ENCODE results near the gene CENPU. TPM values are rescaled to one million over a fixed set of nuclear protein-coding genes. Genes with fewer than 3 reads are reported as not detected.

Gene CENPU
- total and polyA plus RNA-seq, 2 experiments from 2014 or later: 88.3 to 186 TPM

DNA sequence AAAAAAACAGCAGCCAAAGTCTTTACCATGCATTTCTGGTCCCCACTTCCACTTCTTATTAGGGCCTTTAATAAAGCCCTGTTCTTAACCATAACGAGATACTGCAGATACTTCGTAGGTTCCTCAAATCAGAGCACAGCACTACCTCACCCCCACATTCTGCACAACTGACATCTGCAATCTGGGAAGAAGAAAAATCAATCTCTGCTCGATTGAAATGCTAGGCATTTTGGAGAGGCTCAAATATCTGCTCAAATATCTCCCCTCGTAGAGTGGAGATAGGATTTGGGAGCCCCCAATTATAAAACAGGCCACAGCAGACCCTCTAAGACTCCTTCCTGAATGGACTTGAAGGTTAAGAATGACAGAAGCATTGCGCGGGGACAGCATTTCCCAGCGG, 40.3 kb upstream of the CENPU start:
- ATAC-seq (no peak), DNase-seq (ENCODE audit: low spot score) (no peak)
- H3K4me1 Mint-ChIP-seq: no peaks in the 10 kb centered on the region
- no peaks in the 10 kb centered on the region for H3K9me2 ChIP-seq (ENCODE audit: insufficient read depth)
- peaks cover under 1% of the 10 kb centered on the region; the same call in 1 of the 2 replicates for H3K36me3 ChIP-seq (ENCODE audit: insufficient read depth)
- H3K36me3 Mint-ChIP-seq (ENCODE audit: low read depth): peaks cover under 1% of the 10 kb centered on the region; the same call in 2 of the 3 replicates
- TF ChIP-seq POLR2AphosphoS5 (IDR thresholded peaks at IDR 0.05; ENCODE audit: low read depth): no peak
- TF ChIP-seq, protein P1, sequence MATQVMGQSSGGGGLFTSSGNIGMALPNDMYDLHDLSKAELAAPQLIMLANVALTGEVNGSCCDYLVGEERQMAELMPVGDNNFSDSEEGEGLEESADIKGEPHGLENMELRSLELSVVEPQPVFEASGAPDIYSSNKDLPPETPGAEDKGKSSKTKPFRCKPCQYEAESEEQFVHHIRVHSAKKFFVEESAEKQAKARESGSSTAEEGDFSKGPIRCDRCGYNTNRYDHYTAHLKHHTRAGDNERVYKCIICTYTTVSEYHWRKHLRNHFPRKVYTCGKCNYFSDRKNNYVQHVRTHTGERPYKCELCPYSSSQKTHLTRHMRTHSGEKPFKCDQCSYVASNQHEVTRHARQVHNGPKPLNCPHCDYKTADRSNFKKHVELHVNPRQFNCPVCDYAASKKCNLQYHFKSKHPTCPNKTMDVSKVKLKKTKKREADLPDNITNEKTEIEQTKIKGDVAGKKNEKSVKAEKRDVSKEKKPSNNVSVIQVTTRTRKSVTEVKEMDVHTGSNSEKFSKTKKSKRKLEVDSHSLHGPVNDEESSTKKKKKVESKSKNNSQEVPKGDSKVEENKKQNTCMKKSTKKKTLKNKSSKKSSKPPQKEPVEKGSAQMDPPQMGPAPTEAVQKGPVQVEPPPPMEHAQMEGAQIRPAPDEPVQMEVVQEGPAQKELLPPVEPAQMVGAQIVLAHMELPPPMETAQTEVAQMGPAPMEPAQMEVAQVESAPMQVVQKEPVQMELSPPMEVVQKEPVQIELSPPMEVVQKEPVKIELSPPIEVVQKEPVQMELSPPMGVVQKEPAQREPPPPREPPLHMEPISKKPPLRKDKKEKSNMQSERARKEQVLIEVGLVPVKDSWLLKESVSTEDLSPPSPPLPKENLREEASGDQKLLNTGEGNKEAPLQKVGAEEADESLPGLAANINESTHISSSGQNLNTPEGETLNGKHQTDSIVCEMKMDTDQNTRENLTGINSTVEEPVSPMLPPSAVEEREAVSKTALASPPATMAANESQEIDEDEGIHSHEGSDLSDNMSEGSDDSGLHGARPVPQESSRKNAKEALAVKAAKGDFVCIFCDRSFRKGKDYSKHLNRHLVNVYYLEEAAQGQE (IDR thresholded peaks at IDR 0.05; ENCODE audit: unreplicated experiment): no peak
- no peak for TF ChIP-seq CREB1 (CRISPR knock-in tag; IDR thresholded peaks at IDR 0.05; ENCODE audit: low read depth)
- TF ChIP-seq ZNF114 (CRISPR knock-in tag; IDR thresholded peaks at IDR 0.05): no peak
- no peak for TF ChIP-seq EZH2 (IDR thresholded peaks at IDR 0.05; ENCODE audit: low read depth, unreplicated experiment)
- H4K20me1 ChIP-seq (replicated peaks; ENCODE audit: insufficient read depth): no peaks in the 10 kb centered on the region
- H2AFZ ChIP-seq: no peak overlapping the region
- H3K27ac ChIP-seq (ENCODE audit: low read depth): no peak overlapping the region
- no peaks in the 10 kb centered on the region for H3K27me3 ChIP-seq (ENCODE audit: insufficient read depth)
- no peaks in the 10 kb centered on the region for H3F3A ChIP-seq (replicated peaks; ENCODE audit: low read depth)
- no peaks in the 10 kb centered on the region for H3K4me1 ChIP-seq (ENCODE audit: insufficient read depth)
- no peak overlapping the region for H3K27ac Mint-ChIP-seq
- H3K4me2 ChIP-seq: no peak overlapping the region
- no peak overlapping the region for H3K4me3 Mint-ChIP-seq
- H3K79me2 ChIP-seq (replicated peaks; ENCODE audit: insufficient read depth): no peaks in the 10 kb centered on the region
- peaks cover 1% of the 10 kb centered on the region for H3K27me3 Mint-ChIP-seq (ENCODE audit: insufficient read depth, low read depth, poor library complexity)
- H3K9me3 Mint-ChIP-seq: peaks cover 2% of the 10 kb centered on the region
- H3K4me3 ChIP-seq: no peak overlapping the region

DNA sequence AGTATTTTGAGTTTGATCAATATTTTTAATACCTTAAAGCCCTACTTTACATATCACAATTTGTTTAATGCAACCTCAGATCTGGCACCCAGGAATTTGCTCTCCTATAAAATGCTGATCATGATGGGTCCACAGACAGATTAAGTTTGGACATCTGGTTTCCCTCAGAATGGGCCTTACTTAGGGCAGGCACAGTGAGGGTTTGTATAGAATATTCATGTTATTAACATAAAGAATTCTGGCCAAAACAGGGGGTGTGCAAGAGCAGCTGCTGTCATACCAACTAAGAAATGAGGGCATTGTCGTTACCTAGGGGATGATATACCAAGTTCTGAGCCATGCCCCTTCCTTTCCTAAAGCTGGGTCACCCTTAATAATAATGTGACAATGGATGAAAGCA, 37.5 kb upstream of the CENPU start:
- Histone ChIP-seq H3K4me3 (no peak overlapping the region), H3F3A (replicated peaks; ENCODE audit: low read depth) (no peaks in the 10 kb centered on the region), H3K36me3 (ENCODE audit: insufficient read depth) (no peaks in the 10 kb centered on the region), H3K4me1 (ENCODE audit: insufficient read depth) (no peaks in the 10 kb centered on the region), H4K20me1 (replicated peaks; ENCODE audit: insufficient read depth) (no peaks in the 10 kb centered on the region), H3K79me2 (replicated peaks; ENCODE audit: insufficient read depth) (no peaks in the 10 kb centered on the region), H2AFZ (no peak overlapping the region), H3K27ac (ENCODE audit: low read depth) (no peak overlapping the region), H3K4me2 (no peak overlapping the region), H3K9me2 (ENCODE audit: insufficient read depth) (no peaks in the 10 kb centered on the region), H3K27me3 (ENCODE audit: insufficient read depth) (no peaks in the 10 kb centered on the region)
- Mint-ChIP-seq H3K9me3 (no peaks in the 10 kb centered on the region), H3K4me1 (no peaks in the 10 kb centered on the region), H3K4me3 (no peak overlapping the region), H3K36me3 (ENCODE audit: low read depth) (no peaks in the 10 kb centered on the region), H3K27ac (no peak overlapping the region), H3K27me3 (ENCODE audit: insufficient read depth, low read depth, poor library complexity) (no peaks in the 10 kb centered on the region)
- DNase-seq (ENCODE audit: low spot score) (no peak), ATAC-seq (no peak)
- TF ChIP-seq CREB1 (CRISPR knock-in tag; IDR thresholded peaks at IDR 0.05; ENCODE audit: low read depth): no peak
- no peak for TF ChIP-seq ZNF331 (CRISPR knock-in tag; IDR thresholded peaks at IDR 0.05; ENCODE audit: low read depth)
- no peak for TF ChIP-seq STAT1 (IDR thresholded peaks at IDR 0.05; ENCODE audit: unreplicated experiment)
- TF ChIP-seq, protein P1 (IDR thresholded peaks at IDR 0.05; ENCODE audit: unreplicated experiment): no peak
- TF ChIP-seq EZH2 (IDR thresholded peaks at IDR 0.05; ENCODE audit: low read depth, unreplicated experiment): no peak
- TF ChIP-seq EZH2phosphoT487 (IDR thresholded peaks at IDR 0.05; ENCODE audit: unreplicated experiment): no peak
- TF ChIP-seq POLR2AphosphoS5 (IDR thresholded peaks at IDR 0.05; ENCODE audit: low read depth): no peak
- TF ChIP-seq ZNF114 (CRISPR knock-in tag; IDR thresholded peaks at IDR 0.05): no peak
- TF ChIP-seq NANOG (IDR thresholded peaks at IDR 0.05; ENCODE audit: borderline replicate concordance): no peak
- TF ChIP-seq, protein P2, sequence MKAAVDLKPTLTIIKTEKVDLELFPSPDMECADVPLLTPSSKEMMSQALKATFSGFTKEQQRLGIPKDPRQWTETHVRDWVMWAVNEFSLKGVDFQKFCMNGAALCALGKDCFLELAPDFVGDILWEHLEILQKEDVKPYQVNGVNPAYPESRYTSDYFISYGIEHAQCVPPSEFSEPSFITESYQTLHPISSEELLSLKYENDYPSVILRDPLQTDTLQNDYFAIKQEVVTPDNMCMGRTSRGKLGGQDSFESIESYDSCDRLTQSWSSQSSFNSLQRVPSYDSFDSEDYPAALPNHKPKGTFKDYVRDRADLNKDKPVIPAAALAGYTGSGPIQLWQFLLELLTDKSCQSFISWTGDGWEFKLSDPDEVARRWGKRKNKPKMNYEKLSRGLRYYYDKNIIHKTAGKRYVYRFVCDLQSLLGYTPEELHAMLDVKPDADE (IDR thresholded peaks at IDR 0.05): no peak
- TF ChIP-seq, protein P3, sequence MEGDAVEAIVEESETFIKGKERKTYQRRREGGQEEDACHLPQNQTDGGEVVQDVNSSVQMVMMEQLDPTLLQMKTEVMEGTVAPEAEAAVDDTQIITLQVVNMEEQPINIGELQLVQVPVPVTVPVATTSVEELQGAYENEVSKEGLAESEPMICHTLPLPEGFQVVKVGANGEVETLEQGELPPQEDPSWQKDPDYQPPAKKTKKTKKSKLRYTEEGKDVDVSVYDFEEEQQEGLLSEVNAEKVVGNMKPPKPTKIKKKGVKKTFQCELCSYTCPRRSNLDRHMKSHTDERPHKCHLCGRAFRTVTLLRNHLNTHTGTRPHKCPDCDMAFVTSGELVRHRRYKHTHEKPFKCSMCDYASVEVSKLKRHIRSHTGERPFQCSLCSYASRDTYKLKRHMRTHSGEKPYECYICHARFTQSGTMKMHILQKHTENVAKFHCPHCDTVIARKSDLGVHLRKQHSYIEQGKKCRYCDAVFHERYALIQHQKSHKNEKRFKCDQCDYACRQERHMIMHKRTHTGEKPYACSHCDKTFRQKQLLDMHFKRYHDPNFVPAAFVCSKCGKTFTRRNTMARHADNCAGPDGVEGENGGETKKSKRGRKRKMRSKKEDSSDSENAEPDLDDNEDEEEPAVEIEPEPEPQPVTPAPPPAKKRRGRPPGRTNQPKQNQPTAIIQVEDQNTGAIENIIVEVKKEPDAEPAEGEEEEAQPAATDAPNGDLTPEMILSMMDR (conservative IDR thresholded peaks at IDR 0.05; ENCODE audit: low read depth in 2 of 2): no peak

All from GM23338 (cell line).